Stomach (tissue), 9 donors: ENCODE data around the gene C10orf105. TPM values are rescaled to one million over a fixed set of nuclear protein-coding genes. Genes with fewer than 3 reads are reported as not detected.

Experiments
- DNase-seq, 2 donors: peaks; one replicate each; pipeline versions ENCODE4 v3.0.0 to v3.0.0-alpha.2; 2013 to 2019
- H3K27ac ChIP-seq, 5 donors: fragments of 200-600 bp in 4 of 5; sonication (generic) in 4 of 5; one replicate each; pipeline ENCODE4 v1.5.1; 2013 to 2019; ENCODE audit warnings: mild to moderate bottlenecking in 1 of 5, moderate library complexity in 1 of 5
- H3K27me3 ChIP-seq, 3 donors: fragments of 200-600 bp; sonication (generic); one replicate each; pipeline ENCODE4 v1.5.1; 2017 to 2019; ENCODE audit warnings: mixed run types in 1 of 3
- H3K36me3 ChIP-seq, 4 donors: fragments of 200-600 bp; sonication (generic); 1 replicate in 3 of 4; 2 replicates in 1 of 4; pipeline ENCODE4 v1.5.1; 2016 to 2019
- H3K4me1 ChIP-seq, 4 donors: fragments of 200-600 bp; sonication (generic); one replicate each; pipeline ENCODE4 v1.5.1; 2016 to 2019
- H3K4me3 ChIP-seq, 4 donors: fragments of 200-600 bp; sonication (generic) in 3 of 4; one replicate each; pipeline ENCODE4 v1.5.1; 2016 to 2019; ENCODE audit warnings: mild to moderate bottlenecking in 1 of 4
- H3K9me3 ChIP-seq, 4 donors: fragments of 200-600 bp; sonication (generic); one replicate each; pipeline ENCODE4 v1.5.1; 2016 to 2019
- CTCF ChIP-seq, 7 experiments: fragments of 450-650 bp in 4 of 7; fragments of 200-600 bp in 3 of 7; sonication (generic) in 3 of 7; IDR thresholded peaks; one replicate each; pipeline ENCODE4 v1.5.1; 2016 to 2019; ENCODE audit warnings: antibody characterized with exemption in 7 of 7, control low read depth in 2 of 7, mild to moderate bottlenecking in 1 of 7
- EP300 ChIP-seq: sonication (generic); formaldehyde crosslinking; IDR thresholded peaks from one replicate; pipeline ENCODE4 v1.6.1; 2017; ENCODE audit warnings: antibody characterized with exemption
- POLR2A ChIP-seq, 4 donors: fragments of 450-650 bp; IDR thresholded peaks; one replicate each; pipeline ENCODE4 v1.6.1; 2016; ENCODE audit warnings: antibody characterized with exemption in 4 of 4, control low read depth in 2 of 4, mild to moderate bottlenecking in 1 of 4, moderate library complexity in 1 of 4
- POLR2AphosphoS5 ChIP-seq, 3 donors: sonication (generic); formaldehyde crosslinking; IDR thresholded peaks; one replicate each; pipeline ENCODE4 v1.6.1; 2016; ENCODE audit warnings: antibody characterized with exemption in 3 of 3
- WGBS, 5 donors: extraction: QIAGEN DNeasy Blood & Tissue Kit in 3 of 5; methylation state at CpG; one replicate each; pipeline versions ENCODE4 v1.1.5 to v1.1.7; 2013 to 2018; 5-methylcytosine and 5-hydroxymethylcytosine counted together
- intact Hi-C: fragments of 100-400 bp; cut with DNase I; formaldehyde crosslinking; loops from one replicate; pipeline ENCODE4 v1.15.1; 2023; ENCODE audit warnings: low total_unique reads
- polyA plus RNA-seq, 3 donors: library from polyadenylated mRNA; stranded (reverse); fragments of 200-250 nt; gene quantifications; one replicate each; pipeline ENCODE4 v1.2.3, GENCODE V29; 2013
- total RNA-seq, 5 donors: library from RNA; depleted of rRNA; stranded (reverse); fragments of >200 nt; gene quantifications; one replicate each; pipeline versions ENCODE4 v1.1.0 to v1.2.3, GENCODE V29; 2014 to 2016
- donor health status: healthy with polysubstance abuse.
- donor health status: Bipolar disorder and iron deficiency.
- donor health status: healthy.

The C10orf105 gene
- total and polyA plus RNA-seq, 8 donors, result 0.03 TPM; not detected in 7

GRCh38 chr10:71761541-71762113, 42.0 kb upstream of the C10orf105 start:
- DNase-seq, result no peak
- intact Hi-C loops, result no loop called here
- WGBS, 5 donors, result 90 to 94% (median 93%) methylated on average over 11 to 26 of the region's 26 CpGs
- H3K4me1 ChIP-seq, result peaks cover 29 to 92% (median 71%) of the 10 kb centered on the region in 4 donors
- no peaks in the 10 kb centered on the region for H3K27me3 ChIP-seq
- peak overlapping the region in 1 of 5 donors; percentile 22 for H3K27ac ChIP-seq
- peaks cover 12 to 60% (median 48%) of the 10 kb centered on the region in 4 donors for H3K36me3 ChIP-seq
- no peak for TF ChIP-seq EP300
- no peak for TF ChIP-seq POLR2A (IDR thresholded peaks at IDR 0.05)
- no peak for TF ChIP-seq CTCF (IDR thresholded peaks at IDR 0.05)
- no peak for TF ChIP-seq POLR2AphosphoS5 (IDR thresholded peaks at IDR 0.05)
- H3K9me3 ChIP-seq, result no peaks in the 10 kb centered on the region
- H3K4me3 ChIP-seq, result no peak overlapping the region

GRCh38 chr10:71761105-71761511, 41.5 kb upstream of the C10orf105 start:
- peaks cover 24 to 90% (median 68%) of the 10 kb centered on the region in 4 donors for H3K4me1 ChIP-seq
- H3K4me3 ChIP-seq, result no peak overlapping the region
- peak overlapping the region in 1 of 5 donors; percentile 22 for H3K27ac ChIP-seq
- H3K36me3 ChIP-seq, result peaks cover 12 to 60% (median 48%) of the 10 kb centered on the region in 4 donors
- H3K9me3 ChIP-seq, result no peaks in the 10 kb centered on the region
- intact Hi-C loops, result no loop called here
- no peak for DNase-seq
- no peaks in the 10 kb centered on the region for H3K27me3 ChIP-seq
- TF ChIP-seq EP300 (no peak), CTCF (IDR thresholded peaks at IDR 0.05) (no peak), POLR2A (IDR thresholded peaks at IDR 0.05) (no peak), POLR2AphosphoS5 (IDR thresholded peaks at IDR 0.05) (no peak)
- WGBS, 5 donors, result 88 to 96% (median 95%) methylated on average over 3 of the region's 3 CpGs

GRCh38 chr10:71757399-71757922, 37.9 kb upstream of the C10orf105 start:
- Histone ChIP-seq H3K4me1 (peaks cover 11 to 89% (median 54%) of the 10 kb centered on the region in 4 donors), H3K27me3 (no peaks in the 10 kb centered on the region), H3K27ac (peak overlapping the region; percentile 35 to 85 (median 75)), H3K36me3 (peaks cover 21 to 72% (median 71%) of the 10 kb centered on the region in 4 donors), H3K9me3 (no peaks in the 10 kb centered on the region), H3K4me3 (no peak overlapping the region)
- WGBS, 5 donors, result 36 to 60% (median 47%) methylated on average over 7 to 11 of the region's 11 CpGs
- TF ChIP-seq CTCF (IDR thresholded peaks at IDR 0.05), result no peak
- no peak for TF ChIP-seq POLR2AphosphoS5 (IDR thresholded peaks at IDR 0.05)
- no peak for TF ChIP-seq EP300
- intact Hi-C loops, result no loop called here
- DNase-seq, result peak in 1 of 2 donors; percentile 45

GRCh38 chr10:71756311-71757191, 37.0 kb upstream of the C10orf105 start:
- DNase-seq, result peak in 1 of 2 donors; percentile 56
- intact Hi-C loops, result no loop called here
- peaks cover 21 to 77% (median 71%) of the 10 kb centered on the region in 4 donors for H3K36me3 ChIP-seq
- WGBS, 5 donors, result 69 to 82% (median 71%) methylated on average over 12 of the region's 12 CpGs
- H3K27ac ChIP-seq, result peak overlapping the region; percentile 35 to 85 (median 75)
- no peak overlapping the region for H3K4me3 ChIP-seq
- H3K9me3 ChIP-seq, result no peaks in the 10 kb centered on the region
- H3K4me1 ChIP-seq, result peaks cover 7 to 89% (median 47%) of the 10 kb centered on the region in 4 donors
- TF ChIP-seq POLR2AphosphoS5 (IDR thresholded peaks at IDR 0.05) (peak in 1 of 3 donors; percentile 9), CTCF (IDR thresholded peaks at IDR 0.05) (no peak), EP300 (no peak), POLR2A (IDR thresholded peaks at IDR 0.05) (no peak)
- no peaks in the 10 kb centered on the region for H3K27me3 ChIP-seq
